AG09319 (cell line): ENCODE data around the gene NUTM2D.
"Not testable (repeated sequence)": the region's sequence is repeated elsewhere in the genome, so short reads cannot be mapped to it uniquely, and the experiment has no call there.

Experiments
- DNase-seq: peaks from one replicate; pipeline ENCODE4 v3.0.0-alpha.2; 2010; ENCODE audit warnings: low read depth; ENCODE audit errors: extremely low read depth
- TF ChIP-seq, protein P1 (sequence below): IDR thresholded peaks from 2 replicates; pipeline ENCODE4 v1.5.1; 2011; ENCODE audit warnings: low read depth, mild to moderate bottlenecking, inconsistent platforms, low read length, moderate library complexity

The NUTM2D gene

DNA sequence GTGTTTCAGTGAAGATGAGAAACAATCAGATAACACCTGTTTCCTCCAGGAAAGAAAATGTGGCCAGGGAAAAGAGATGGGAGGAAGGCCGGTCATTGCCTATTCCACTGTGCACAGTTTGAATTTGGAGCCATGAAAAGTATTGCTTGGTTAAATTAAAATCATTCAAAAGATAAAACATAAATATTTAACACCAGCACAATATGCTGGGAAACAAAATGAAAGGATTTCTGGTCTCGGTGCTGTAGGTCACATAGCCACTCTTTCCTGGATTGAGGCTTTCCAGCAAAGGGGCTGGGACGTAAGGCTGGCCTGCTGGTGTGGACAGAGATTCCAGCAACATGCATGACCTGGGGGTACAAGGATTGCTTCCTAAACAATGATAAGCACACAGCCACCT lies at the start of gene NUTM2D:
Gene NUTM2D, plus strand, starts transcription at position 301 of the 400 bp plus-strand sequence. CDS start 522 bp downstream, outside the sequence.
- not testable (repeated sequence) for DNase-seq

GRCh38 chr10:87308702-87309101 lies 48.8 kb upstream of the NUTM2D start:
- not testable (repeated sequence) for DNase-seq

DNA sequence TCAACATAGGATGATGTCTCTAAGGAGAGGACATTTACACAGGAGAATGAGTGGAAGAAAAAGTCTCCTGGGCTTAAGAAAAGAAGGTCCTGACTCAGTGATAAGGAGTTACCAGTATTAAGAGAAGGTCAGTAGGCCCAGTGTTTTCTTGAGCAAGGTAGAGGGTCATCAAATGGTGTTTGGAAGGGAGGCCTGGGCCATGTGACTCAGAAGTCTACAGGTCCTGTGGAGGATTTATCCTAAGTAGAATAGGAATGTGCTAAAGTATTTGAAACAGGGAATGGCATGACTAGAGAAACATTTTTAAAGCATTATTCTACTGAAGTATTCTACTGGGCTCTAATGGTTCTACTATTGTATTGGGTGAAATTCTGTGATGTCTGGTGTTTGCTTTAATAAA lies 47.9 kb upstream of the NUTM2D start:
- DNase-seq: not testable (repeated sequence)

- DNase-seq: not testable (repeated sequence)
These were observed 46.0 kb upstream of the NUTM2D start for GRCh38 chr10:87311521-87311920.

GRCh38 chr10:87313649-87314359 lies 43.7 kb upstream of the NUTM2D start:
- DNase-seq: not testable (repeated sequence)

GRCh38 chr10:87314360-87314973 lies 43.1 kb upstream of the NUTM2D start:
- not testable (repeated sequence) for DNase-seq

DNA sequence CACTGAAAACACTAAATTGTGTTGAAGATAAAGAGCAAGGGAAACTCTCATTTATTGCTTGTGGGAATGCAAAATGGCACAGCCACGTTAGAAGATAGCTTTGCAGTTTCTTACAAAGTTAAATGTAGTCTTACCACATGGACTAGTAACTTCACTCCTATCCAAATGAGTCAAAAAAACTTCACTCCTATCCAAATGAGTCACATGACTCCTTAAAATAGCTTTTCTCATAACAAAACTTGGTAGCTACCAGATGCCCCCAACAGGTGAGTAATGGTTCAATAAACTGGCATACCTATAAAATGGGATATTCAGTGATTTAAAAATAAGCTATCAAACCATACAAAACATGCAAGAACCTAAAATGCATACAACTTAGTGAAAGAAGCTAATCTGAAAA lies 36.0 kb upstream of the NUTM2D start:
- DNase-seq: not testable (repeated sequence)

DNA sequence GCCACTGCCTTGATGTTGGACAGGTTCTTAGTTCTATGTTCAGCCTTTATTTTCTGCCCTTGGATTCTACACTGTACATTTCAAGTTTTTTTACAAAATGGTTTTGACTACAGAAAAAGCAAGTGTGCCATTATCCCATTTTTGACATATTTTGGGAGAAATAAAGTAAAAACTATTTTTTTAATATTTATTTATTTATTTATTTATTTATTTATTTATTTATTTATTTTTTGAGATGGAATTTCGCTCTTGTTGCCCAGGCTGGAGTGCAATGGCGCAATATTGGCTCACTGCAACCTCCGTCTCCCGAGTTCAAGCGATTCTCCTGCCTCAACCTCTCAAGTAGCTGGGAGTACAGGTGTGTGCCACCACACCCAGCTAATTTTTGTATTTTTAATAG lies 33.0 kb upstream of the NUTM2D start:
- DNase-seq: not testable (repeated sequence)

DNA sequence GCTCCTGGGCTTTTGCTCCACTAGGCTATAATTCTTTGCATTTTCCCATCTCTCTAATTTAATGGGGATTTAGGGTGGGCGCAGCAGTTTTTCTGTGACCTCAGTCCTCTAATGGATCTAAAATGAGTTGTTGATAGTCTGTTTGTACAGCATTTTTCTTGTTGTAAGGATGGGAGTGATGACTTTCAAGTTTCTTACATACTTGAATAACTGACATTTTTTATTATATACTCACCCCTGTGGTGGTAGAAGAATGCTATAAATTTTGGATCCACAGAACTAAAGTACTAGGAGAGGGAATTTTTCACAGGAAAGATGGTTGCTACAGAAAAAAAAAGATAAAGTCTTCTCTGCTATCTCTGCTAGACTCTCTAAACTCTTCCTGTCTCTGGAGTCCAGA lies 29.6 kb upstream of the NUTM2D start:
- not testable (repeated sequence) for DNase-seq

DNA sequence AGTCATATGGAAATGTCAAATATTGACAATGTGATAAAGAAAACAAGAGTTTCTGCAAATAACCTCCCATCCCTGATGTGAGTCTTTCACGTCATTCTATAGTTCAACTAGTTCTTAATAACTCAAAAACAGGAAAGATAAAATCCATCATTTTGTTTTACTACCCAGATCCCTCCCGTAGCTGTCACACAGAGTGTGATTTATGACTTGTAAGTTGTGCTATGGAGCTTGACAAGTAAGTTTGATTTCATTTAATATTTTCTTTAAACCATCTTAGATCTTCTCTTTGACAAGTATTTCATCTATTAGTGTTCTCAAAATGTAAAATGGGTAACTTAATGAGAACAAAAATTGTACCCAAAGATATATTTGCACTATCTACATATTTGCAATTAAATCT lies 28.4 kb upstream of the NUTM2D start:
- DNase-seq: not testable (repeated sequence)

DNA sequence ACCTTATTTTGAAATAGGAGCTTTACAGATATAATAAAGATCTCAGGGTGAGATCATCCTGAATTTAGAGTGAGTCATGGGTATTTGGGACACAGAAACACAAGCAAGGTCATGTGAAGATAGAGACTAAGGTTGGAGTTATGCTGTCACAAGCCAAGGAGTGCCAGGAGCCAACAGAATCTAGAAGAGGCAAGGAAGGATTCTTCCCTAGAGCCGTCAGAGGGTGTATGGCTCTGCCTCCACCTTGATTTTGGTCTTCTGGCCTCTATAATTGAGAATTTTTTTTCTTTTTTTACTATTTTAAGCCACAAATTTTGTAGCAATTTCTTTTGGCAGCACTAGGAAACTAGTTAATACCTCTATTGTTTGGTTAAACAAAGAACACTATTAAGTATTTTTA lies 24.9 kb upstream of the NUTM2D start:
- not testable (repeated sequence) for DNase-seq

GRCh38 chr10:87340411-87340810 lies 17.1 kb upstream of the NUTM2D start:
- DNase-seq: not testable (repeated sequence)

GRCh38 chr10:87341546-87342142 lies 15.9 kb upstream of the NUTM2D start:
- DNase-seq: not testable (repeated sequence)

GRCh38 chr10:87342249-87342710 lies 15.3 kb upstream of the NUTM2D start:
- peak; percentile 75 for DNase-seq

GRCh38 chr10:87342711-87343258 lies 14.8 kb upstream of the NUTM2D start:
- peak; percentile 35 for DNase-seq
- TF ChIP-seq, protein P1, sequence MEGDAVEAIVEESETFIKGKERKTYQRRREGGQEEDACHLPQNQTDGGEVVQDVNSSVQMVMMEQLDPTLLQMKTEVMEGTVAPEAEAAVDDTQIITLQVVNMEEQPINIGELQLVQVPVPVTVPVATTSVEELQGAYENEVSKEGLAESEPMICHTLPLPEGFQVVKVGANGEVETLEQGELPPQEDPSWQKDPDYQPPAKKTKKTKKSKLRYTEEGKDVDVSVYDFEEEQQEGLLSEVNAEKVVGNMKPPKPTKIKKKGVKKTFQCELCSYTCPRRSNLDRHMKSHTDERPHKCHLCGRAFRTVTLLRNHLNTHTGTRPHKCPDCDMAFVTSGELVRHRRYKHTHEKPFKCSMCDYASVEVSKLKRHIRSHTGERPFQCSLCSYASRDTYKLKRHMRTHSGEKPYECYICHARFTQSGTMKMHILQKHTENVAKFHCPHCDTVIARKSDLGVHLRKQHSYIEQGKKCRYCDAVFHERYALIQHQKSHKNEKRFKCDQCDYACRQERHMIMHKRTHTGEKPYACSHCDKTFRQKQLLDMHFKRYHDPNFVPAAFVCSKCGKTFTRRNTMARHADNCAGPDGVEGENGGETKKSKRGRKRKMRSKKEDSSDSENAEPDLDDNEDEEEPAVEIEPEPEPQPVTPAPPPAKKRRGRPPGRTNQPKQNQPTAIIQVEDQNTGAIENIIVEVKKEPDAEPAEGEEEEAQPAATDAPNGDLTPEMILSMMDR: peak; percentile 35

GRCh38 chr10:87345743-87346142 lies 11.8 kb upstream of the NUTM2D start:
- not testable (repeated sequence) for DNase-seq

- not testable (repeated sequence) for DNase-seq
These were observed 7.4 kb upstream of the NUTM2D start for GRCh38 chr10:87350161-87350560.

- DNase-seq: not testable (repeated sequence)
These were observed 4.7 kb upstream of the NUTM2D start for GRCh38 chr10:87352825-87353224.

- not testable (repeated sequence) for DNase-seq
These were observed 2.4 kb upstream of the NUTM2D start for GRCh38 chr10:87355110-87355509.

GRCh38 chr10:87358159-87358558 lies 615 bp downstream of the NUTM2D start:
- DNase-seq: not testable (repeated sequence)
